ENCODE measurements around the gene IST1.

IST1 gene

DNA sequence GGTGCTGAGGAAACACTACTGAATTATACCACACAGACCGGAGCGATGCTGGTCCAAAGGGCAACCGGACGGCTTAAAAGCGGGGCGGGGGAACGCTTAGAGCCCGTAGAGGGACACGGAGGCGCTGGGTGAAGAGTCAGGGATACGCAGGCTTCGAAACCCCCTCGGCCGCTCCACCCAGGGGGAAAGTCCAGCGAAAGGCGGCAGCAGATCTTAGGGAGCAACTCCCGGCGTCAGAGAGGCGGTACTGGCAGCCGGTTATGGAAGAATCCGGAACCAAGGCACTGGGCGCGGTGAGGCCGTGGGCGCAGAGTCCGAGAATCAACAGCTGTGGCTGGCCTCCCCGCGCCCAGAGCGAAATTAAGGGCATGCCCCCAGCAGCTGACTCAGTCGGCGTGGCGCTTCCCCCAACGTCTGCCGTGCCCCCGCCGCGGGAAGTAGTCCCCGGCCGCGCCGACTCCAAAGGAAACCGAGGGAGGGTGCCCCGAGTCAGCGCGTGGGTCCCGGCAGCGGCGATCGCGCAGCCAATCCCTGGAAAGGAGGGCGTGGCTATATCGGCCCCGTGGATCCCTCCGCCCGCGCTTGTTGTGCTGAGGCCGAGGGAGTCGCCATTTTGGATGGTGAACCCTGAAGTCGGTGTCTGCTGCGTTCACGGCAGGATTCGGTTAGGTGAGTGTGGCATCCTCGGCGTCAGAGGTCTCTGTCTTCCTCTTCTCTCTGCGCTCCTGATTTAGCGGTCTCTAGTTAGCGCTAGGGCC is at the start of gene IST1:
IST1 (plus strand) TSS at position 611 of the 758 bp plus-strand sequence. CDS start 20,110 bp downstream, outside the sequence.
- peak; percentile 95 to 99 for DNase-seq (ENCODE audit: low read depth in 1 of 2, low spot score in 1 of 2)
- TF ChIP-seq JUND (IDR thresholded peaks at IDR 0.05; ENCODE audit: low read depth) = no peak
- in situ Hi-C loops (cut with HindIII; ENCODE audit: low pct_unique_long_range_greater_than_20kb, low sequenced_read_pairs) = no loop called here

DNA sequence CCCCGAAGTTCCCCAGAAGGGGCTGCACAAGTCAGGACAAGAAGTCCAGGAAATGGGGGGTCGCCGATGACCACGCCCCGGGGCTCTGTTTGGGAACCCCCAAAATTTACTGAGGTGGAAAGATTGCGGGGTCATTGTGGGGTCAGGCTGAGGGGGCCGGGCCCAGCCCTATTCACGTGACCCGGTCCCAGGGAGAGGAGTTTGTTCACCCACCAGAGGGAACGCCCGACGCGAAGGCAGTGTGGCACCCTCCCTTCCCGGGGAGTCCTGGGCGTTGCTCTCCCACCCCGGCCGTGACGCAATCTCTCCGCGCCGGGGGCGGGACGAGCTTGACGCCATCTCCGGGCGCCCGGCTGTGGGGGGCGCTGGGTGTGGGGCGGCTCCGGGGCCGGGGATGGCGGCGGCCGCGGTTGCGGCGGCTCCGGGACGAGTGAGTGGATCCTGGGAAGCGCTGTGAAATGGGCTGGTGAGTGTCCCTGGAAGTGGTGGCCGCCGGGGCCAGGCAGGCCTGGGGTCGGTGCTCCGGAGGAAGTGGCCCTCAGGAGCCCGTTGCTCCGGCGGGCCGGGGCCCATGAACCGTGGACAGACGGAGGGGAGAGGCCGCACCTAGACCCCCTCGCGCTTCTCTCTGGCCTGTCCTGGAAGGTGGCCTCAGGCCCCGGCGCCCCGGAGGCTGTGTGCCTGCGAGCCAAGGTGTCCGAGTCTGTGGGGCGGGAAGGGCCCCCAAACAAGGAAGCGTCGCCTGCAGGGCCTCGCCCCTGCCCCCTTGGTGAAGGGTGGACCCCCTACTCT is 49.5 kb upstream of the IST1 start, which contains the start of gene ATXN1L:
ATXN1L (plus strand) TSS at position 338 of the 792 bp plus-strand sequence. CDS start 3,765 bp downstream, outside the sequence.
- peak; percentile 91 to 96 for DNase-seq (ENCODE audit: low read depth in 1 of 2, low spot score in 1 of 2)
- TF ChIP-seq JUND (IDR thresholded peaks at IDR 0.05; ENCODE audit: low read depth) = no peak
- in situ Hi-C loops (cut with HindIII; ENCODE audit: low pct_unique_long_range_greater_than_20kb, low sequenced_read_pairs) = no loop called here

DNA sequence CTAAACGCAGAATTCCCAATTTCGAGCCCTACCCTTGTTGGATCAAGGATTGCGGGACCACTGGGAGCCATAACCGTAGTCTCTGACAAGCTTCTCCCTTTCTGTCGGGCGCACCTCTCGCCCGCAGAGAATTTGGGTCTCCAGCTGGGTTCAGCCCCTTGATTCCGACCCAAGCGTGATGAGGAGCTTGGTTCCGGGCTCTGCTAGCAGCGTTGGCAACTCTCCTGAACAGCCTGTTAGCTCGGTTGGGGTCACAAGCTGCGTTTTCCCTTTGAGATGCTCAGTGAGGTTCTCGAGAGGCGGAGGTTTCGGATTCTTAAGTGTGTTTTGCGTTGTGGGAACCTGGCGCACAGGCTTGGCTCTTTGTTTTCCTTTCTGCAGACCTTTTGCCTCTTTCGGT is 48.9 kb upstream of the IST1 start:
- DNase-seq (ENCODE audit: low read depth in 1 of 2, low spot score in 1 of 2) = peak in 1 of 2 experiments; percentile 37
- in situ Hi-C loops (cut with HindIII; ENCODE audit: low pct_unique_long_range_greater_than_20kb, low sequenced_read_pairs) = no loop called here
- no peak for TF ChIP-seq JUND (IDR thresholded peaks at IDR 0.05; ENCODE audit: low read depth)

DNA sequence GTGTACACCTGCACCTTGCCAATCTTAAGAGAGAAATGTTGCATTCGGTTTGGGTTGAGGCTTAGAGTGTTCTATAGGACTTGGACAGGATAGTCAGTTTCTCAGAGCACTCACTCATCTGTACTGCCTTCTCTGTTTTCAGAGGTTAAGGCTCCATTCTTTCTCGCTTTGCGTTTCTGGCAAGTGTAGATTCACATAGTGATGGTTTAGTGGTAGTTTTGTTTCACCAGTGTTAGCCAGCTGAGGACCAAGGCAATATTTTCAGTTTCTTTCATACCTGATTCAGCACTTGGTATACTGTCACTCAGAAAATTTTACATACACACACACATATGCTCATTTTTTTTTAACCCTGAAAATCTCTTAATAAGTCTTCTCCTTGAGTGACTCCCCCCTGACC is 48.2 kb upstream of the IST1 start:
- DNase-seq (ENCODE audit: low read depth in 1 of 2, low spot score in 1 of 2) = no peak
- in situ Hi-C loops (cut with HindIII; ENCODE audit: low pct_unique_long_range_greater_than_20kb, low sequenced_read_pairs) = no loop called here

DNA sequence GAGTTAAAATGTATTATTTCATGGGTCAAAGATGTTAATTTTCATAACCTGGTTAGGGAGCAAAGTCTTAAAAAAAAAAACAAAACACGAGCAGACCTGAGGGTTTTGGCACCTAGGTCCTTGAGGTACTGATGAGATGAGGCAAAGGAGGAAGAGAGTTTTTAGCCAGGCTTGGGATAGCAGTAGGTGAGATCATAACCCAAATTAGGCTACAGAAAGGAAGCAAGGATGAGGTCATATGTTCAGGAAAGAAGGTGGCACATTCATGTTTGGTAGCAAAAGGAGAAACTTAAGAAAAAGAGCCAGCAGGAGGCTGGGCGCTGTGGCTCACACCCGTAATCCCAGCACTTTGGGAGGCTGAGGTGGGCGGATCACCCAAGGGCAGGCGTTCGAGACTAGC is 46.7 kb upstream of the IST1 start:
- in situ Hi-C loops (cut with HindIII; ENCODE audit: low pct_unique_long_range_greater_than_20kb, low sequenced_read_pairs) = no loop called here

More for the DNA sequence above, 48.2 kb upstream of the IST1 start:
- no peak for TF ChIP-seq JUND (IDR thresholded peaks at IDR 0.05; ENCODE audit: low read depth)

DNA sequence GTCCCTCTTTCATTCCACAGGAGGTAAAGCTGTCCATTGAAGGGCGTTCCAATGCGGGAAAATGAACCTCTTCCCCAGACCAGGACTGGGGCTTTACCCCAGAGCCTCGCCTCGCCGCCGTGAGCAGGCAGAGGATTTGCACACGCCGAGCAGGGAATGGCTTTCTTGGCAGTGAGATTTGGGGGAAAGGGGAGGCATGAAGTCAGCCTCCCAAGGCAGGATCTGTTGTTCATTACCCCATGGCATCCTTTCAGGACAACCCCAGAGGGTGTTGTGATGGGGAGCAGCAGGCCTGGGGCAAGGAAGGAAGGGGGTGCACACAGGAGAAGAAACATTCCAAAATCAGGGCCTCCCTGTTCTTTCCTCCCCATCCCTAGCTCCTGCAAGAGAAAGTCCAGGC is 43.6 kb upstream of the IST1 start:
- in situ Hi-C loops (cut with HindIII; ENCODE audit: low pct_unique_long_range_greater_than_20kb, low sequenced_read_pairs) = no loop called here
- no peak for DNase-seq (ENCODE audit: low read depth in 1 of 2, low spot score in 1 of 2)
- no peak for TF ChIP-seq JUND (IDR thresholded peaks at IDR 0.05; ENCODE audit: low read depth)

More for the DNA sequence above, 46.7 kb upstream of the IST1 start:
- no peak for DNase-seq (ENCODE audit: low read depth in 1 of 2, low spot score in 1 of 2)
- no peak for TF ChIP-seq JUND (IDR thresholded peaks at IDR 0.05; ENCODE audit: low read depth)

DNA sequence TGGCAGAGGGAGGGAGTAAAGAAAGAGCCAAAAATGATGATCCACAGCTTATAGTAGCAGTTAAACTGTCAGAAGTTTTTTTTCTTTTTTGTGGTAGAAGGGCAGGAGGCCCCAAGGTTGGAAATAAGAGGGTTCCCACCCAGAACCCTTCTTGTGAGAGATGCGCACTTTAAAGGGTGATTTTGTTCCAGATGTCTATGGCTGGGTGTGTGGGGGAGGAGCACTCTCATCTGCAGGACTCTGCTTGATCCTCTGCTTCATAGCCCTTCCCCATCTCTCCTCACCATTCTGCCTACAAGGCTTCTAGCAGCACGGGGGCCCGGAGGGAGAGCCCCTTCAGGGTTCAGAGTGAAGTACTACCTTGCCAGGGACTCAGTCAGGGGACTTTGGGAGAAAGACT is 43.2 kb upstream of the IST1 start:
- no peak for DNase-seq (ENCODE audit: low read depth in 1 of 2, low spot score in 1 of 2)
- no peak for TF ChIP-seq JUND (IDR thresholded peaks at IDR 0.05; ENCODE audit: low read depth)
- in situ Hi-C loops (cut with HindIII; ENCODE audit: low pct_unique_long_range_greater_than_20kb, low sequenced_read_pairs) = no loop called here

DNA sequence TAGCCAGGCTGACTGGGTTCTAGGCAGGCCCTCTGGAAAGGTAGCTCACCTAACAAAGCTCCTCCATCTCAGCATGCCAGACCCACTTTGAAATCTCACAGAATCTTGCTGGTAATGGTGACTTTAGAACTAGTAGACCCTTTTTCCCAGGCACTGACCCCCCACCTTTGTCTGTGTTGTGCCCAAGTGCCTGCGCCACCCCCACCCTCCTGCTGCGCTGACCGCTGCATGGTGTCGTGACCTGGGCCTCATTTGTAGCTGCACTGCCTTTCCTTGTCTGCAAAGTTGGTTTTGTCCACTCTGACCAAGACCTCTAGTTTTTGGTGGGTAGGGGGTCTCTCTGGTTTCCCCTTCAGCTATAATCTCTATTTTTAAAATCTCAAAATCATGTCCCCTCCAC is 42.8 kb upstream of the IST1 start:
- in situ Hi-C loops (cut with HindIII; ENCODE audit: low pct_unique_long_range_greater_than_20kb, low sequenced_read_pairs) = no loop called here
- no peak for DNase-seq (ENCODE audit: low read depth in 1 of 2, low spot score in 1 of 2)
- TF ChIP-seq JUND (IDR thresholded peaks at IDR 0.05; ENCODE audit: low read depth) = no peak

DNA sequence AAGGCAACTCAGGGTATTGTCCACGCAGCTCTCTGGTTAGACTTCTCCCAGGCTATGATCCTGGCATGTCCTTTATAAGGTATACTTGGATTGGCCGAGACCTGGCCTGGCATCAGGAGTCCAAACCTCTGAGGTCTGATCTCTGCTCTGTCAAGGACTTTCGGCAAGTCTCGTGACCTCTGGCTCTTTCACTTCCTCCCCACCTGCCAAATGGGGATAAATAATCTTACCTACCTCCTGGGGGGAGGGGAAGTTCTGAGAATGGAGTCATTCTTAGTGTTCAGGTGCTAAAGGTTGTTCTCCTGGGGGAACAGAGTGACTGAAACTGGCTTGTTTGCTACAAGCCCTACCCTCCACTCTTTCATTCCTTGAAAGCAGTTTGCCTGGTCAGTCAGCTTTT is 41.9 kb upstream of the IST1 start:
- no peak for DNase-seq (ENCODE audit: low read depth in 1 of 2, low spot score in 1 of 2)
- in situ Hi-C loops (cut with HindIII; ENCODE audit: low pct_unique_long_range_greater_than_20kb, low sequenced_read_pairs) = no loop called here
- no peak for TF ChIP-seq JUND (IDR thresholded peaks at IDR 0.05; ENCODE audit: low read depth)

DNA sequence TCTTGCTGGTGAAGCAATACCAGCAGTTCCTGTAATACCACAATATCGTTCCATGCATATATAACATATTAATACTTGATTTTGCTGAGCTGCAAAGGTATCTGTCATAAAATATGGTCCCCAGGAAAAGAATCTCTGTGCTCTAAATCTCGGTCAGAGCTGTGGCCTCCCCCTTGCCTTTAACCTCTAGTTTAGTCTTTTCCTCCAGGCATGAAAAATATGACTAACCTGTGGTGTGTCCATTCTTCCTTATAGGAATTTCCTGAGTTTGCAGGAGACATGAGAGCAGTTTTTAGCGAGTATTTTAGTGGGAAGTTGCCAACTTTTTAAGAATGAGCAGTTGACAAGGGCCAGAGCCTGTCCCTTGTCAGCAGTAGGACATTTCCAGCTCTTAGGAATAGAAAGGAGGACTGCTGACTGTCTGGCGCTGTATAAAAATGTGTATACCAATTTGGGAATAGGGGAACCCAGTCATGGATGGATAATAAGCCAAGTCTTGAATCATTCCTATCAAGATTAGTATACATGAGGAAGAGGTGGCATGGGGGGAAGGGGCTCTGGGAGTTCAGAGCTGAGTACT is 40.9 kb upstream of the IST1 start:
- TF ChIP-seq JUND (IDR thresholded peaks at IDR 0.05; ENCODE audit: low read depth) = no peak
- no peak for DNase-seq (ENCODE audit: low read depth in 1 of 2, low spot score in 1 of 2)
- in situ Hi-C loops (cut with HindIII; ENCODE audit: low pct_unique_long_range_greater_than_20kb, low sequenced_read_pairs) = no loop called here

DNA sequence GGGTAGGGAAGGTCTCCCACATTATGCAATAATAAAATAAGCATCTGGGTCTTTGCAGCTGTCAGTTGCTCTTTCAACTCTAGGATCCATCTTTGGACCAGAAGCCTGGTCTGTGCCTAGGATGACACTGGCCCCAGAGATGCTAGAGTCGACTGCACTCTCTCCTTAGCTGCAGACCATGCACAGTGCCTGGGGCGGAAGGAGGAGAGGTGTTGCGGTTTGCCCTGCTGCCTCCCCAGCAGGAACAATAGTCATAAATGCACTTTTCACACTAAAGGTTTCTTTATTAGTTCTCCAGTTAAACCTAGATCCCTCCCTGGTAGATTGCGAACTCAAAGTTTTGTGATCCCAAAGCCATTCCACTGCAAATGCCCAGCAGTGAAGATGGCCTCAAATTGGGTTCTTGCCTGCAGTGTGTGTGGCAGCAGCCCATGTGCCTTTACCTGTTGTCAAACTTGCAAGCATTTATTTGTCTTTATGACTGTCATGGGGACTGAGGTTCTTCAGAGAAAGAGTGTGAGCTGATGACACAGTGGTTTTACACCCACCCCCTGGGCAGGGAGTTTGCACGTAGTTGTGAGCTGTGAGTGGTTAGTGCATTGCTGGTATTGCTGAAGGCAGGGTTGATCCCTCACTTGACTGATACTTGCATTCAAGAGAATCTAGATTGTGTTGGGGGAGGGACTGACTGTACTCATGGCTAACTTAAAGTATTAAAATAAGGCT is 39.2 kb upstream of the IST1 start:
- DNase-seq (ENCODE audit: low read depth in 1 of 2, low spot score in 1 of 2) = no peak
- no peak for TF ChIP-seq JUND (IDR thresholded peaks at IDR 0.05; ENCODE audit: low read depth)
- in situ Hi-C loops (cut with HindIII; ENCODE audit: low pct_unique_long_range_greater_than_20kb, low sequenced_read_pairs) = no loop called here

DNA sequence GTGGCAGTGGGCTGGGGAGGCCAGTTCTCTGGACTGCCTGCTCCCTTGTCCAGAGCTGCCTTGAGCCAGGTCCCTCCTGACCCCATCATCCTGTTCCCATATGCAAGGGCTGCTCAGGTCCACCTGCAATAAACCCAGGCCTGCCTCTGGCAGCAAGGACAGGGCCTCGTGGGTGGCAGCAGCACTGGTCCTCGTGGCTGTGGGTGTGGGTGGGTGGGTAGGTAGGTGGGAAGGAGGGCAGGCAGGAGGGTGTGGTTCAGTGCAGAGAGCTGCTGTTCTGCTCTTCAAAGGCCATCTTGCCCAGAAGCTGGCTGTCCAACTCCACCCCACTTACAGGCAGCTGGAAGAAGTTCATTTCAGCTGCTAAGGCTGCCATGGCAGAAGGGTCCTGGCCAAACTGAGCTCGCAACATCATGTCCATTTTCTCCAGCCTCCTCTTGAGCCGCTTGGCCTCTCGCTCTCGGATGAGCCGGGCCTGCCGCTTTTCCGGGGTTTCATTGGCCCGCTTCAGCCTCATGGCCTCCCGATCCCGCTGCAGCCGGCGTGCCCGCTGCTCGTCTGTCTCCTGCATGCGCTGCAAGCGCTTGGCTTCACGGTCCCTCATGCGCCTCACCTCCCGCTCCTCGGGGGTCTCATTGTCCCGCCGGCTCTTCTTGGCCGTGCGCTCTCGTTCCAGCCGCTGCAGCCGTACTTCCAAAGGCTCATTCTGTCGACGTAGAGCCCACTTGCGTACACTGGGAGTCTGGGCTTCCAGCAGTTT is 35.4 kb upstream of the IST1 start:
- in situ Hi-C loops (cut with HindIII; ENCODE audit: low pct_unique_long_range_greater_than_20kb, low sequenced_read_pairs) = no loop called here
- DNase-seq (ENCODE audit: low read depth in 1 of 2, low spot score in 1 of 2) = no peak
- no peak for TF ChIP-seq JUND (IDR thresholded peaks at IDR 0.05; ENCODE audit: low read depth)
